Neuron (in vitro differentiated cells): ENCODE data around the gene KRTAP10-3.

Source experiments
- H2AFZ ChIP-seq: one replicate; pipeline ENCODE4 v1.6.1; 2013; ENCODE audit warnings: low read depth, mild to moderate bottlenecking, inconsistent platforms, low read length, moderate library complexity
- H3K27me3 ChIP-seq: one replicate; pipeline ENCODE4 v1.6.1; 2013; ENCODE audit warnings: low read length; ENCODE audit not compliant: insufficient read depth
- H3K36me3 ChIP-seq: one replicate; pipeline ENCODE4 v1.6.1; 2013; ENCODE audit warnings: low read length; ENCODE audit not compliant: insufficient read depth
- H3K4me1 ChIP-seq: one replicate; pipeline ENCODE4 v1.6.1; 2013; ENCODE audit warnings: low read length; ENCODE audit not compliant: insufficient read depth
- H3K4me3 ChIP-seq: 2 replicates; pipeline ENCODE4 v1.5.1; 2013; ENCODE audit warnings: mild to moderate bottlenecking, low read length, moderate library complexity
- H3K9me3 ChIP-seq: one replicate; pipeline ENCODE4 v1.6.1; 2013; ENCODE audit warnings: low read length

KRTAP10-3 gene

DNA sequence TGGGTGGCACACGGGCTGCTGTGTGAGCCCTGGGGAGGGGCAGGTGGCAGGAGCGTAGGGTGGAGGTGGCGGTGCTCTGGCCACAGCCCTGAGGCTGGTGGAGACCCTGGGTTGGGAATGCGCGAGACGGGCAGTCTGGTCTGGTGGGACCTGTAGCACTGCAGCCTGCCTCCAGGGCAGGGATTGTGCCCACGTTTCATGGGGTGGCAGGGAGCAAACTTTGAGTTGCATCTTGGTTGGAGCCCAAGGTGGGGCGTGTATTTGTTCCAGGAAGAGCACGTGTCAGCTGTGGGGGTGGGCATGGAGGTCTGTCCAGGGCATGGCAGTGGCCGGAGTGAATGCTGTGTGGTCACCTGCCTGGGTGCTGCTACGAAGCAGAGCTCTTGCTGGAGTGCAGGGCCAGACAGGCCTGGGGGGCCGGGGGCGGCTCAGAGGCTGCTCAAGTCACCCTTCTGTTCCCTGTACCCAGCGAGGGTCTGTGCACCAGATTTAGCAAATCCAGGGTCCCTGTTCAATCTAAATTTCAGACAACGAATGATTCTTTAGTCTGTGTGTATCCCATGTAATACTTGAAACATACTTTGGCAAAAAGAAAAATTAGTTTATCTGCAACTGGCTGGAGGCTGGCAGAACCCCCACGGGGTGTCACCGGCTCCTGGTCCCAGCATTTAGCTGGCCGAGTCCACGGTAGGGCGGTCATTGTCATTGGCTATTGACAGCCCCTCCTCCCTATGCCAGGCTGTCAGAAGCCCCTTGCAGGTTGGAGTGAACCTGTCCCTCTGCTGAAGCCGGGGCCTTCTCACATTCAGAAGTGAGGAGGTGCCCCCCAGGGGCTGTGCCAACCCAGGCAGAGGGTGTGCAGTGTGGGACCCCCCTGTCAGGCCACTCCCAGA is 45.9 kb downstream of the KRTAP10-3 start:
- H3K36me3 ChIP-seq: no peaks in the 10 kb centered on the region
- no peak overlapping the region for H2AFZ ChIP-seq
- no peaks in the 10 kb centered on the region for H3K9me3 ChIP-seq
- H3K4me3 ChIP-seq: no peak overlapping the region
- peaks cover 5% of the 10 kb centered on the region for H3K27me3 ChIP-seq
- H3K4me1 ChIP-seq: no peaks in the 10 kb centered on the region

DNA sequence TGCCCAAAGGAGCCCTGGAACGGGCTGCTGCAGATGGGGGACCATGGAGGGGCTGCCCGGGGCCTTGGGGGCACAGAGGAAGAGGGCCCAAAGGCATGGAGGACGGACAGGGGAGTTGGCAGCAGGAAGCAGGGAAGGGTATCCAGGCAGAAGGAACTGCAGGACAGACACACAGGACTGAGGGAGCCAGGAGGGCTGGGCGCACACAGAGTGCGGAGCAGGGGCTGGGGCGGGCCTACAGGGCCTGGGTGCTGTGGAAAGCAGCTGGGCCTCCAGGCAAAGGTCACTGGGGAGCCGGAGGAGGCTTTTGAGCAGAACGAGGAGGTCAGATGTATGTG is 46.7 kb downstream of the KRTAP10-3 start:
- H3K36me3 ChIP-seq: no peaks in the 10 kb centered on the region
- H3K4me1 ChIP-seq: no peaks in the 10 kb centered on the region
- H3K4me3 ChIP-seq: no peak overlapping the region
- no peaks in the 10 kb centered on the region for H3K9me3 ChIP-seq
- peaks cover 5% of the 10 kb centered on the region for H3K27me3 ChIP-seq
- H2AFZ ChIP-seq: no peak overlapping the region

DNA sequence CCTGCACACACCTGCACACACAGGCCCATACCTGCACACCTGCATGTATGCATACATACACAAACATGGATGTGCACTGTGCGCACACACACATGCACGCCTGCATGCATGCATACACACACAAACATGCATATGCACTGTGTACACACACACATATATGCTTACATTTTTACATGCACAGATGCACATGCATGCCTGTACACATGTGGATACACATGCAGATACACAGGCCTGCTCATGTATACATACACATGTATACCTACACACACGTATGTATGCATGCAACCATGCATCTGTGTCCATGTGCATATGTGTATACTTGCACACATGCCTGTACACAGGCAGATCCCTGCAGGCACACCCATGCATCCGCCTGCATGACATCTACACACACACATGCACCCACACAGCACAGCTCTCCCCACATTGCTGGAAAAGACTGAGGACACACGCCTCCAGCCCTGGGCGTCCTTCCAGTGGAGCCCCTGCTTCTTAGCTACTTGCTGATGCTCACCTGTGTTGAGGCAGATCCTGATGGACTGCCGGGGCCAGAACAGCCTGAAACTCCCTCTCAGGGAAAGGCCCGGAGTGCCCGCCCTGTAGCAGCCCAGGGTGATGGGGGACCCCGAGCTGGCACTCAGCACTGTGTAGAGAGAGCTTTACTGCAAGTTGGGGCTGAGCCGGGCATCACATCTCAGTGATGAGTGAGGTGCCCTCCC is 47.2 kb downstream of the KRTAP10-3 start:
- Histone ChIP-seq H2AFZ (no peak overlapping the region), H3K4me3 (no peak overlapping the region), H3K27me3 (peaks cover 5% of the 10 kb centered on the region), H3K4me1 (no peaks in the 10 kb centered on the region), H3K9me3 (no peaks in the 10 kb centered on the region), H3K36me3 (no peaks in the 10 kb centered on the region)

DNA sequence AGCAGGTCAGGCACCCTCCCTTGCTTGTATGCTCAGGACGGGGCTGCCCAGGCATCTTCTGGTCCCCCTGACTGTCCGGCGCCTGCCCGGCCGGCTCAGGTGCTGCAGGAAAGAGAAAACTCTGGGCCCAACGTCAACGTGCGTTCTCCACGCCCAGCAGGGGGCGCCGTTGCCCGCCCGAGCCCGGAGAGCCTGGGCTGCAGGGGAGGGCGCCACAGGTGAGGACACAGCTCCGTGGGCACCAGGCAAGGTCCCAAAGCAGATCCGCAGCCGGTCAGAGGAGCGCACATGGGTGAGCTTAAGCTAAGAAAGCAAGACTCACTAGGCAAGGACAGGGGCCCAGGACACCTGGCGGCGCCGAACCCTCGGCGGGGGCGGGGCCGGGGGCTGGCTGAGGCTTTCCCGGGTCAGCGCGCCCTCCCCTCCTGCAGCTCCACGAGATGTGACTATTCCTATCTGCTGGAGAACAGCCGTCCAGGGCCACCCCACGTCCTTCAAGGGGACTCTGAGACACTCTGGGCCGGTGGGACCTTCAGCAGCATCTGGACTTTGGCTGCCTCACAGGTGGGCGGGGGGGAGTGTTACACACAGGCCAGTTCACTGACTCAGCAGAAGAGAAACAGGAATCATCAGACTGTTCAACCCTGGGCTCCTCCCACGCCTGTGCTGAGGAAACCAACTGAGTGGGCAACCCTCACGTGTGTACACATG is 47.9 kb downstream of the KRTAP10-3 start:
- Histone ChIP-seq H3K4me3 (no peak overlapping the region), H2AFZ (no peak overlapping the region)

DNA sequence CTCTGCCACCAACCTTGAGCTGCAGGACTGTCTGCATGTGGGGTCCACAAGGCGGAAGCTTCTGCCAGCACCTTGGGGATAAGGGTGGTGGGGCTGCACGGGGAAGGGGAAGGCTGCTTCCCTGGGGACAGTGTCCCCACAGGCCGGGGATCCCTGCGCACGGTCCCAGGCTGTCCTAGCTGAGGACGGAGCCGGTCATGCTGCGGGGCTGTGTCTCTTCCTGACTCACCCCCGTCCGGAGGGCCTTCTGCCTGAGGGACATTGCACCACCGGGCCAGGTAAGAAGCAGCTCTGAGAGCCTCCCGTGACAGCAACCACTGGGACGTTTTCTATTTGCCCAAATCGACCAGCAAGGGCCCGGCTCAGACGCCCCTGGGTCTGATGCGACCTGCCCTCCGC is 48.5 kb downstream of the KRTAP10-3 start:
- Histone ChIP-seq H3K4me1 (peaks cover 7% of the 10 kb centered on the region), H3K9me3 (no peaks in the 10 kb centered on the region), H3K27me3 (peaks cover 5% of the 10 kb centered on the region), H3K36me3 (no peaks in the 10 kb centered on the region), H2AFZ (no peak overlapping the region), H3K4me3 (no peak overlapping the region)

More for the DNA sequence above, 47.9 kb downstream of the KRTAP10-3 start:
- H3K36me3 ChIP-seq: no peaks in the 10 kb centered on the region
- H3K4me1 ChIP-seq: peaks cover 3% of the 10 kb centered on the region
- H3K27me3 ChIP-seq: peaks cover 5% of the 10 kb centered on the region
- no peaks in the 10 kb centered on the region for H3K9me3 ChIP-seq

DNA sequence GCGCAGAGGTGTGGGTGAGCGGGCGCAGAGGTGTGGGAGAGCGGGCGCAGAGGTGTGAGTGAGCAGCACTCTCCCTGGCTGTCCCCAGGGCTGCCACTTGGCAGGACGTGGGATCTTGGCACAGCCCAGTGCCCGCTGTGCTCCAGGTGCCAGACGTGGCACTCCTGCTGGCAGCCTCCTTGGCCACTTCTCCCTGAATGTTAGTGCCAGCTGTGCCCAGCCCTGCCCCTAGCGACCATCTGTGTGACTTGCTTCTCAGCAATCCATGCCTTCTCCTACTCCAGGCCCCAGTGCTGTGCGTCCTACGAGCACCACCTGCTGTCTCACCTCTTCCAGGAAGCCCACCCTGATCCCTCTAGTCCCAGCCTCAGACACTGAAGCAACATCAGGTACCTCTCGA is 49.1 kb downstream of the KRTAP10-3 start:
- Histone ChIP-seq H2AFZ (no peak overlapping the region), H3K36me3 (no peaks in the 10 kb centered on the region), H3K4me1 (peaks cover 7% of the 10 kb centered on the region), H3K27me3 (peaks cover 5% of the 10 kb centered on the region), H3K4me3 (no peak overlapping the region), H3K9me3 (no peaks in the 10 kb centered on the region)

DNA sequence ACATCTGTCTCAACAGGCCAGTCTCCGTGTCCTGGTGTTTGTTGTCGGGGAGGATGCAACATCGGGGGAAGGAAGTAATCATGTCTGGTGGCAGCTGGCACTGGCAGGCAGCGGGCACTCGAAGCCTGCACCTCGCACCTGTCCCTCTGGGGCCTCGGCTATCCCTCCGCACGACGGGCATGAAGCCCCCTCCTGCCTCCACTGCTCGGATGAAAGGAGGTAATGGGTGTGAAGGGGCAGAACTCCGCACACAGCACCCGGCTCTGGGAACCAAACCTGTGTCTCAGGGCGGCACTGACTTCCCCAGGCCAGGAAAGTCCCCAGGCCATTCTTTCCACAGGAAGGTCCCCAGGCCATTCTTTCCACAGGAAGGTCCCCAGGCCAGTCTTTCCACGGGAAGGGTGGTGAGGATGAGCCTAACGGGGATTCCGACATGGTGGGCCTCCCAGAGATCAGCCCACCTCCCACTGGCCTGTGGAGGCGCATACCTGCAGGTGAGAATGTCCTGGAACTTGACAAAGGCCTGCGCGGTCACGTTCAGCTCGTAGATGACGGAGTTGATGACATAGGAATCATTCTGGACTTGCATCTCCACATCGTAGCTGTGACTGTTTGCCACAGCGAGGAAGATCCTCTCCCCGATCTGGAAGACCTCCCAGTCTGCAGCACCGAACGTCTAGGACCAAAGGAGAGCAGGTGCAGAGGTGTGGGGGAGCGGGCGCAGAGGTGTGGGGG is 49.7 kb downstream of the KRTAP10-3 start:
- Histone ChIP-seq H3K9me3 (no peaks in the 10 kb centered on the region), H3K36me3 (no peaks in the 10 kb centered on the region), H3K27me3 (peaks cover 5% of the 10 kb centered on the region), H3K4me1 (peaks cover 7% of the 10 kb centered on the region), H3K4me3 (no peak overlapping the region), H2AFZ (no peak overlapping the region)

DNA sequence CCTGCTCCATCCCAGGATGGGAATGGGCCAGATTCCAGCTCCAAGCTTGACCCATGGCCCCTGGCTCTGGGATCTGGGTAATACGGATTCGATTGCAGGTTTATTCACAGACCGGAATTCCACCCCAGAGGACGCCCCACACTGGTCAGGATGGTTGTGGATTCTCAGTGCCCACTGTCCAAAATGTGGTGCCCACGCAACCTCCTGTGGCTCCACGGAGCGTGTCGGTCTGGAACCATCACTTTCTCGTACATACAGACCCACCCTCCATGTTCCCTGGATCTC is 50.2 kb downstream of the KRTAP10-3 start:
- Histone ChIP-seq H3K36me3 (no peaks in the 10 kb centered on the region), H3K4me1 (peaks cover 7% of the 10 kb centered on the region), H3K27me3 (peaks cover 5% of the 10 kb centered on the region), H3K4me3 (no peak overlapping the region), H2AFZ (no peak overlapping the region), H3K9me3 (no peaks in the 10 kb centered on the region)
